MM.1S (cell line): ENCODE measurements around the gene ABCC6.

Source experiments
- EZH2 ChIP-seq: fragments of 300-600 bp; sonication (generic); optimal IDR thresholded peaks from 2 replicates; pipeline ENCODE3; 2017; ENCODE audit warnings: low read depth, mild to moderate bottlenecking, antibody characterized with exemption, low read length, mixed read lengths
- TF ChIP-seq, protein P1 (sequence below): fragments of 300-600 bp; sonication (generic); IDR thresholded peaks from 2 replicates; pipeline ENCODE4 v1.5.1; 2016; ENCODE audit warnings: antibody characterized with exemption, low read length, mixed read lengths

DNA sequence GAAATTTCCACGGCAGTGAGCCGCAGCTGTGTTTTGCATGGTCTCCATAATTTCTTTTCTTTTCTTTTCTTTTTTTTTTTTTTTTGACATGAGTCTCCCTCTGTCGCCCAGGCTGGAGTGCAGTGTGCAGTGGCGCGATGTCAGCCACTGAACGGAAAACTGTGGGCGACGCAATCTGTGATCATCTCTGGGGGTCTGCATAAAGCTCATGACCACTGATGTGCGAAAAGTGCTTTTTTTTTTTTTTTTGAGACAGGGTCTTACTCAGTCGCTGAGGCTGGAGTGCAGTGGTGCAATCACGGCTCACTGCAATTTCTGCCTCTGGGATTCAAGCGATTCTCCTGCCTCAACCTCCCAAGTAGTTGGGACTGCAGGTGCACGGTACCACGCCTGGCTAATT lies 117.6 kb downstream of the ABCC6 start:
- TF ChIP-seq, protein P1, sequence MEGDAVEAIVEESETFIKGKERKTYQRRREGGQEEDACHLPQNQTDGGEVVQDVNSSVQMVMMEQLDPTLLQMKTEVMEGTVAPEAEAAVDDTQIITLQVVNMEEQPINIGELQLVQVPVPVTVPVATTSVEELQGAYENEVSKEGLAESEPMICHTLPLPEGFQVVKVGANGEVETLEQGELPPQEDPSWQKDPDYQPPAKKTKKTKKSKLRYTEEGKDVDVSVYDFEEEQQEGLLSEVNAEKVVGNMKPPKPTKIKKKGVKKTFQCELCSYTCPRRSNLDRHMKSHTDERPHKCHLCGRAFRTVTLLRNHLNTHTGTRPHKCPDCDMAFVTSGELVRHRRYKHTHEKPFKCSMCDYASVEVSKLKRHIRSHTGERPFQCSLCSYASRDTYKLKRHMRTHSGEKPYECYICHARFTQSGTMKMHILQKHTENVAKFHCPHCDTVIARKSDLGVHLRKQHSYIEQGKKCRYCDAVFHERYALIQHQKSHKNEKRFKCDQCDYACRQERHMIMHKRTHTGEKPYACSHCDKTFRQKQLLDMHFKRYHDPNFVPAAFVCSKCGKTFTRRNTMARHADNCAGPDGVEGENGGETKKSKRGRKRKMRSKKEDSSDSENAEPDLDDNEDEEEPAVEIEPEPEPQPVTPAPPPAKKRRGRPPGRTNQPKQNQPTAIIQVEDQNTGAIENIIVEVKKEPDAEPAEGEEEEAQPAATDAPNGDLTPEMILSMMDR, result no peak
- no peak for TF ChIP-seq EZH2
